GM19025 (cell line): ENCODE measurements around the gene CHST8.

Experiments used
- ATAC-seq: cut with Tn5 transposase; IDR thresholded peaks from one replicate; pipeline ENCODE4 v1.9.1; 2021; ENCODE audit warnings: mild to moderate bottlenecking, low read depth, moderate library complexity; ENCODE audit not compliant: unreplicated experiment

CHST8 gene

DNA sequence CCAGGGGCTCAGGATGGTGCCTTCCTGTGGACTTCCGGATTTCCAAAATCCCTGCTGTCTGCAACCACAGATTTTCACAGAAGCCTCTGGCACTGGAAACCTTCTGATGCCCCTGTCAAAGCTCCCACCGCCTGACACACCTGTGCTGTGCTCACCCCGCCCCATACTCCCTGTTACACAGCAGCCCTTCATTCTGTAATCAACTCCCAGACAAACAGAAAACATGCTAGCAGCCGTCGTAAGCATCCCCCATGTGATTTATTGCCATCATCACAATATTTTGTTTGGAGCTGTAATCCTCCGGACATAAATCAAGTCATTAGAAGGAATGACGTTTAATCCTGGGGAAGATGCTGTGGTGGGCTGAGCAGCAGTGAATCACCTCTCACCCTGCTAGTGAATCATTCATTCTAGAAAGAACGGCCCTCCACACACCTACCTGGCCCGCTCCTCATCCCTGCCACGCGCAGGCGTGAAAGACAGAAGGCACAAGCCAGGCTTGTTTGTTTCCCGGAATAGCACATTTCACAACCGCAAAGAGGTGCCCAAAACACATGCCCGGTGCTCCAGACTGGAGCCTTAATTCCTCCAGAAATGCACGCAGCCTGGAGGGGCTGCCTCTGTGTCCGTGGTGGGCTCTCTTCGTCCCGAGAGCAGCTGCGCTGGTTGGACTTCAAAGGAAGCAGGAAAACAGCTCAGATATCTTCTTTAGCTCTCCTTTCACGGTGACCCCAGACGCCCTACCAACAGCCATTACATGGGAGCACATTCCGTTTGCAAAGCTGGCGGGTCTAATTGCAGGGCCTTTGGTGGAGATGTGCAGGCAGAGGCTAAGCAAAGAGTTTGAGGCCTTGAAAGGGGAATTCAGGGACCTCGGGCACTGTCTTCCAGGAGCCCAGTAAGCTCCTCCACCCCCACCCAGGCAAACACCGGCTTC, 133.6 kb downstream of the CHST8 start:
- no peak for ATAC-seq

DNA sequence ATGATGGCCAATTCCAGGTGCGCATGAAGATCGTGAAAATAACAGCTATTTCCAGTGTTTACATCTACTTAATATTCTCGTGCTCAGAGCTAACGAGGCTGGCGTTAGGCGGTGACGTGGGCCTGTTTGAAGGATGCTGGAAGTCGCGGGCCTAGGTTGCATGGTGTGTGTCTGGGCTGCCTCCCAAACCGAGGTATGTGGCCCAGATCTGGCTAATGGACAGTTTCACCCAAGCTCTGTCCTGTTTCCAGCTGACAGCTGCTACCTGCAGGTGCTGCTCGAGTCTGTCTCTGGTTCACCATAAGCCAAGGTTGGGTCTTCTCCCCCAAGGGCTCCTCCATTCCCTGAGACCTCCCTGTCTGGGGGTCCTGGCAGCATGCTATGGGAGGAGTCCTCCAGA, 134.4 kb downstream of the CHST8 start:
- ATAC-seq = no peak

DNA sequence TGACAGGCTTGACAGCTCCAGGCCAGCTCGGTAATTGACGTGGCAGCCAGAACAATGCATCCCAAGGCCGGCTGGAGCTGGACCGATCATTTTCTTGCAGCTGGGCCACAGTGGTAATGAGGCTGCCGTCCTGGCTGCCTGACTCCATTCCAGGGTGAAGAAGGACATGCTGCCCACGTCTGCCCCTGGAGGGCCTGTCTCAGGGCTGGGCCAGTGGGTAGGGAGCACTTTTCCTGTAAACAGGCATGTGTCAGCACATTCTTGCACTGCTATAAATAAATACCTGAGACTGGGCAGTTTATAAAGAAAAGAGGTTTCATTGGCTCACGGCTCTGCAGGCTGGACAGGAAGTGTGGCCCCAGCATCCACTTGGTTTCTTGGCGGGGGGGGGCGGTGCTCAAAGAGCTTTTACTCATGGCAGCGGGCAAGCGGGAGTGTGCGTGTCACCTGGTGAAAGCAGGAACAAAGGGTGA, 136.8 kb downstream of the CHST8 start:
- ATAC-seq = no peak

DNA sequence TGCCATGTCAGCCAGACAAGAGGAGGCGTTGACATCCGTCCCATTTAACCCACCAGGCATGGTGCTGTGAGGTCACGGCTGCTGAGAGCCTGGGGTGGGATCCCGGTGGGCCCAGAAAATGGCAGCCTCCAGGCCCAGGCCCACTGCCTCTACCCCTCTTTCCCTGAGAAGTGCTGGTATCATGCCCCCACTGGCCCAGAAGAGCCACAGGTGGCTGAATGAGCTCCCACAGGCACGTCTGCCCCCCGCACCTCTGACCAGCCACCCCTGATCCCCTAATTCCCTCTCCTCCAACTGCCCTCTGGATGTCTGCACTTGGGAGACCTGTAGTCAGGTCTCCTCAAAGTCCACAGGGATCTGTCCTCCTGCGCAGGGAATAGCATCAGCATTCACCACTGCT, 137.6 kb downstream of the CHST8 start:
- no peak for ATAC-seq

DNA sequence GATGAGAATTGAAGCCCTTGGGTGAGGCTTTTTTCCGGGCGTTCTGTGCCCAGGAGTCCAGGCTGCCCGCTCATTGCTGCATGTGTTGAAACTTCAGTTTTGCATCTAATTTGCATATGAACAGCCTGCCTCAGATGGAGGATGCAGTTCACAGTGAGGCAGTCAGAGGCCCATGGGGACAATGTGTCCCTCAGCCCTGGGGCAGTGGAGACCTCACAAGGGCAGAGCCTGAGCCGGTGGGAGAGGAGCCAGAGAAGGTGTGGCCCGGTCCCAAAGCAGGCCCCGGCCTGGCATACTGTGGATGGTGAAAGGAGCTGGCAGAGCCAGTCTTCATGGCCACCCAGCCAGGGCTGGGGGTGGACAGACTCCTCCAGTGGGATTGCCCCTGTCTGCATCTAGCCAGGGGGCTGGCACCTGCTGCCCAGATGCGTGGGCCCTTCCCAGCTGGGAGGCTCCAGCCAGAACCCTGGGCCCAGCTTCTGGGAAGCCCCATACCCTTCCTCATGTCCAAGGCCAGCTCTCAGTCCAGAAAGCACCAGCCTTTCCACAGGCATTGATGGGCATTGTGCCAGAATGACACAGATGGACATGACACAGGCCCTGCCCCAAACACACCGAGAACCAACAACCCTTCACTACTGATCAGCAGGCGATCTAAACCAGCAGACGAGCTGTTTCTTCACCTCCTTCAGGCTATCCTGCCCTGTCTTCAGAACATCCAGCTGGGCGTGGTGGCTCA, 142.0 kb downstream of the CHST8 start:
- ATAC-seq = no peak

DNA sequence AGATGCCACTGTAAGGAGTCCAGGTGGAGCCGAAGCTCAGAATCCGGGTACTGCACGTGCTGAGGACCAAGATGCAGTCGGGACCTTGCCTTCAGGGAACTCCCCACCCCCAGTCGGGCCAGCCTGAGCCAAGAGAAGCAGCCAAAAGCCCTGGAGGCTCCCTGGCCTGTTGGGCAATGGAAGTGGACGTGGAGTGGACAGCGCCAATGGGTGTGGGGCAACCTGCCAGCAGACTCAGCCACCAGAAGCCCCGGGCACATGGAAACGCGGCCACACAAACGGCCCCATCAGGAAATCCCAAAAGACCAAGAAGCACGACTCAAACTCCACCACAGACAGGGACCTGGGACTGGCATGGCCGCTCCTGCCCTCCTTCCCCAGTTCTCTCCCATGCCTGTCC, 144.9 kb downstream of the CHST8 start:
- no peak for ATAC-seq

DNA sequence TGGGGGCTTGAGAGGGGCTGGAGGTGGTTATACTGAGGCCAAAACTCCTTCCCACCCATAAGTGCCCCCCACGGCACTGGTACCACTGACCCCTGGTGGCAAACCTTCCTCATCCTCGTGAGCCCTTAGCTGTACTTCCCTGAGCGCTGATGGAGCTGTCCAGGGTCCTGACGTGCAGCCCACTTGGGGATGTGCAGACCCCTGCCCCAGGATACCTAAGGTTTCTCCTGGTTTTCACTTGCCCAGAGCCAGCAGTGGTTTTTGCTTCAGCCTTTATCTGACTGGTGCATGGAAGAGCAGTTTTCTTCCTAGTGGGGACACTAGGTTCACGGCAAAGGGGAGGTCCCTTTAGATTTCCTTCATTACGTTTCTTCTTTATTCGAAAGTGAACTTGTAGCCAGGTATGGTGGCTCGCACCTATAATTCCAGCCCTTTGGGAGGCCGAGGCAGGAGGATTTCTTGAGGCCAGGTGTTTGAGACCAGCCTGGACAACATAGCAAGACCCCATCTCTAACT, 146.2 kb downstream of the CHST8 start:
- no peak for ATAC-seq

DNA sequence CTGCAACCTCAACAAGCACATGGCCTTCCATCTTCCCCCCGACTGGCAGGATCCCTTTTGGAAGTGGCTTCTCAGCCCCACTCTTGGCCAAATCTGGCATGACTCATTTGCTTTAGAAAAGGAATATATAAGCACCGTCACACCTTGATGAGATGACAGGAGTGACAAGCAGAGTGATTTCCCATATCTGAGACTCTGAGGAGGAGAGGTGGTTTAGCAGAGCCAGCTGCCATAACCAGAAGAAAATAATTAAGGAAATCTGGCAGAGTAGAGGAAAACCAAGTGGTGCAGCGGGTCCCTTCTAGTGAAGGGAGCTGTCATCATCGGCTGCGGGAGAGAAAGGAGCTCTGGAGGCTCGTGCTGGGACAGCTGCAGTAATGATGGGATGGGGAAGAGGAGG, 147.5 kb downstream of the CHST8 start:
- ATAC-seq = no peak

DNA sequence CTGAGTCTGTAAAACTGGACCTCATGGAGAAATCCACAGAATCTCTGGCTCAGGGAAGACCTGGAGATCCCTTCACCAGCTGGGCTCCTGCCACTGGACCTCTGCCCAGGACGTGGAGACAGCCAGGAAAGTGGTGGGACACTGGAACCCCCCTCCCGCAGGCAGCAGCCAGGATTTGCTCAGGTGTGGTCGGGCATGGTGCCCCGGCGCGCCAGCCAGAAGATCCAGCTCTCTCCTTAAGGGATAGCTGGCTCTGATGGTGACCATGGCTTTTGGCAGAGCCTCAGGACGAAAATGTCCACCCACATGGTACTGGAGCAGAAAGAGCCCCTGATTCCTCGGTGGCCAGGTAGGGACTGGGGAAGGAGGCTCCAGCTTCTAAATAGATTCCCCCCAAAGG, 148.4 kb downstream of the CHST8 start:
- no peak for ATAC-seq

DNA sequence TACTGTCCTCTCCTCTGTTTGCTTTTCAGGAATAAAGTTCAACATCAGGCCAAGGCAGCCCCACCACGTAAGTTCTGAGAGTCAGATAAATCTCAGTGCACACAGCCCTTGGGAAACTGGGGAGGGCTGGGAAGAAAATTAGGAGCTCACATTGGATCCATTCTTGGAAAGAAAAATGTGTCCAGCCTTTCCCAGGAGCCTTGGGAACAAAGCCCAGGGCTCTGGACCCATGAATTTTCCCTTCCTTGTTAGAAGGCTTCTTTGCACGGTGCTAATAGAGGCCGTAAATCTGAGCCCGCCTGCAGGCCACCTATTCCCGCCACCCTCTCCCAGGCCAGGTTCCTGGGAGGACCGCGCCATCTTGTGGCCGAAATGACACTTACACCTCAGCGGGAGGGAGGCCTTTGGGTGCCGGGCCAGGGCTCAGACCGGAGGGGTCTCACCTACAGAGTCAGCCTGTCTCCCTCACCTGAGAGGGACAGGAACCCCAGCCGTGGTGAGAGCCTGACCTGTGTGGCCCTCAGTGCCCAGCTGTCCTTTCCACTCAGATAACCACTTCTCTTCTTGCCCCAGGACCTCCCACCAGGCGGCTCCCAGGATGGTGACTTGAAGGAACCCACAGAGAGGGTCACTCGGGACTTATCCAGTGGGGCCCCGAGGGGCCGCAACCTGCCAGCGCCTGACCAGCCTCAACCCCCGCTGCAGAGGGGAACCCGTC, 149.8 kb downstream of the CHST8 start:
- ATAC-seq = no peak

DNA sequence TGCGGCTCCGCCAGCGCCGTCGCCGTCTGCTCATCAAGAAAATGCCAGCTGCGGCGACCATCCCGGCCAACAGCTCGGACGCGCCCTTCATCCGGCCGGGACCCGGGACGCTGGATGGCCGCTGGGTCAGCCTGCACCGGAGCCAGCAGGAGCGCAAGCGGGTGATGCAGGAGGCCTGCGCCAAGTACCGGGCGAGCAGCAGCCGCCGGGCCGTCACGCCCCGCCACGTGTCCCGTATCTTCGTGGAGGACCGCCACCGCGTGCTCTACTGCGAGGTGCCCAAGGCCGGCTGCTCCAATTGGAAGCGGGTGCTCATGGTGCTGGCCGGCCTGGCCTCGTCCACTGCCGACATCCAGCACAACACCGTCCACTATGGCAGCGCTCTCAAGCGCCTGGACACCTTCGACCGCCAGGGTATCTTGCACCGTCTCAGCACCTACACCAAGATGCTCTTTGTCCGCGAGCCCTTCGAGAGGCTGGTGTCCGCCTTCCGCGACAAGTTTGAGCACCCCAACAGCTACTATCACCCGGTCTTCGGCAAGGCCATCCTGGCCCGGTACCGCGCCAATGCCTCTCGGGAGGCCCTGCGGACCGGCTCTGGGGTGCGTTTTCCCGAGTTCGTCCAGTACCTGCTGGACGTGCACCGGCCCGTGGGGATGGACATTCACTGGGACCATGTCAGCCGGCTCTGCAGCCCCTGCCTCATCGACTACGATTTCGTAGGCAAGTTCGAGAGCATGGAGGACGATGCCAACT, 150.5 kb downstream of the CHST8 start:
- no peak for ATAC-seq

DNA sequence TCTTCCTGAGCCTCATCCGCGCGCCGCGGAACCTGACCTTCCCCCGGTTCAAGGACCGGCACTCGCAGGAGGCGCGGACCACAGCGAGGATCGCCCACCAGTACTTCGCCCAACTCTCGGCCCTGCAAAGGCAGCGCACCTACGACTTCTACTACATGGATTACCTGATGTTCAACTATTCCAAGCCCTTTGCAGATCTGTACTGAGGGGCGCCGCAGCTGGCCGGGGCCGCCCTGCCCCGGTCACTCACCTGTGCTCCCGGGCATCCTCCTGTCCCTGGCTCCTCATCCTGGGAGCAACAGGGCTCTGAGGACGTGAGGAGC, 151.1 kb downstream of the CHST8 start:
- ATAC-seq = no peak

DNA sequence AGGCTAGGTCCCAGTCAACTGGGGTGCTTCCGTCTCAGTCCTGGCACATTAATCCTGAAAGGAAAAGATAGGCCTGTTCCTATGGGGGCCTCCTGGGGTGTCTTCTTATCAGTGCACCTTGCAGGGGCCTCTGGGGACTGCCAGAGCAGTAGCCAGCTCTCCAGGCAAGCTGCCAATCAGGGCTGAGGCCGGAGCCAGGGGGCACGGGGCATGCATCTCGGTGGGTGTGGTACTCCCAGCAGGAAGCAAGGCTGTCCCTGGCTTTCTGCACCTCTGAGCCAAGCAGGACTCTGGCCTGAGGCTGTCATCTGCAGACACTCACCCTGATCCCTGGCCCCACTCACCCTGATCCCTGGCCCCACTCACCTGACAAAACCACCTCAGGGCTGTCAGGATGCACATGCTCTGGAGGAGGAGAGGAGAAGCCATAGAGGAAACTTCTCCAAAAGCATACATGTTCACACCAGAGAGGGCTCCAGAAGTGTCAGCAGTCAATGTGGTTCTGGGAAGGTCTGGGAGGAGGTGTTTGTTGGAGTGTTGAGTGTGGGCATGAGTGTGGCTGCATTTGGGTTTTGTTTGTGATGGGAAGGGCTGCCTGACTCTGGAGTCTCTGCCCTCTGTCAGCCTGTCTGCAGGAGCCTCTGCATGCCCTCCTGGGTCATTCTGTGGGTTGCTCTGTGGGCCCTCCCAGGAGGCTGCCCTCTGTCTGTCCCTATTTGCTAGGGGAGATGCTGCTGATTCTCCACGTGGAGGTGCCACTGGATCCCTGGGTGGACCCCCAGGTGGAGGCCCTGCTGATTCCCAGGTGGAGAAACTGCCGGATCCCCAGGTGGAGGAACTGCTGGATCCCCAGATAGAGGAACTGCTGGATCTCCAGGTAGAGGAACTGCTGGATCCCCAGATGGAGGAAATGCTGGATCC, 152.2 kb downstream of the CHST8 start:
- ATAC-seq = no peak

DNA sequence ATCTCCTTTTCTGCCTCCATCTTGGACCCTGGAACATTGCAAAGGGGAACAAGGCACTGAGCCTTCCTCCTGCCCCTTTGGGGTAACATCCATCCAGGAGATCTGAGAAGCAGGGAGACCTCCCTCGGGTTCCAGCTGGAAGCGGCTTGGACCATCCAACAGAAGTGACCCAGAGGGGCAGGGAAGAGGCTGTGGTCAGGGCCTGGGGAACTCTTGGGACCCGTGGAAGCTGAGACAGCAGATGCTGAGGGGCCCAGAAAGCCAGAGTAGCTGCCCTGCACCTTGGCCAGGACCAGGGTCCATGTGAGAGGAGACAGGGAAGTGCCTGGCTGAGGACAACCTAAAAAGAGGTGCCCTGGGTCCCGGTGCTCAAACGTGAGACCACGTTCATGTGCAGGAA, 153.0 kb downstream of the CHST8 start:
- ATAC-seq = no peak

DNA sequence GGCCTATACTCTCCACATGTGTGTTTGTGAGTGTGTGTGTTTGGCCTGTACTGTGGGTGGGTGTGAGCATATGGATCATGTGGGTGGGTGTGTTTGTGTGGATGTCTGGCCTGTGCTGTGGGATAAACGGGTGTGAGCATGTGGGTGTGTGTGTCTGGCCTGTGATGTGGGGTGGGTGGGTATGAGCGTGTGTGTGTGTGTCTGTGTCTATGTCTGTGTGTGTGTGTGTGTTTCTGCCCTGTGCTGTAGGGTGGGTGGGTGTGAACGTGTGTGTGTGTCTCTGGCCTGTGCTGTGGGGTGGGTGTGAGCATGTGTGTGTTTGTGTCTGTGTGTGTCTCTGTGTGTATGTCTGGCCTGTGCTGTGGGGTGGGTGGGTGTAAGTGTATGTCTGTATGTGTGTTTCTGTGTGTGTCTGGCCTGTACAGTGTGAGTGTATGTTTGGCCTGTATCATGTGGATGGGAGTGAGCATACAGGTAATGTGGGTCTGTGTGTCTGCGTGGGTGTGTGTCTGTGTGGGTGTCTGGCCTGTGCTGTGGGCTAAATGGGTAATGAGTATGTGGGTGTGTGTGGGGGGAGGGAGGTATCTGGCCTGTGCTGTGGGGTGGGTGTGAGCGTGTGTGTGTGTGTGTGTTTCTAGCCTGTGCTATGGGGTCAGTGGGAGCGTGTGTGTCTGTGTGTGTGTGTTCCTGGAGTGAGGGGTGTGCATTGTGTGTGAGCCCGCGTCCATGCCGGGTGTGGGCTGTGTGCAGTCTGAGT, 154.2 kb downstream of the CHST8 start:
- no peak for ATAC-seq

DNA sequence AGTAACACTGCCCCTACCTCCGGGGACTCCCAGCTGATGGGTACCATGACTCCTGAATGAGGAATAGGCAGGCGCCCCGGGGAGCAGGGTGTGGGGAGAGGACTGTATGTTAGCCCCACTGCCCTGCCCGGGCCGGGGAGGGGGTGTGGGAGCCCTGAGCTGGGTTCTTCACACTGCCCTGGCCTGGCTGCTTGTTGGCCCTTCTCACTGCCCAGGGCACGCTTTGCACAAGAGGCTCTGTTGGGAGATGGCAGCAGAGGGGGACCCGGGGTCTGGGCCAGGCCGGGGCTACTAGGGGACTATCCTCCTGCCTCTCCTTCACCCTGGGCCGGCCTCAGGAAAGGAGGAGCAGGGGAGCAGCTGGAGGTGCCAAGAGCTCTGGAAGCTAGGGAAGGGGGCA, 155.6 kb downstream of the CHST8 start:
- ATAC-seq = no peak

DNA sequence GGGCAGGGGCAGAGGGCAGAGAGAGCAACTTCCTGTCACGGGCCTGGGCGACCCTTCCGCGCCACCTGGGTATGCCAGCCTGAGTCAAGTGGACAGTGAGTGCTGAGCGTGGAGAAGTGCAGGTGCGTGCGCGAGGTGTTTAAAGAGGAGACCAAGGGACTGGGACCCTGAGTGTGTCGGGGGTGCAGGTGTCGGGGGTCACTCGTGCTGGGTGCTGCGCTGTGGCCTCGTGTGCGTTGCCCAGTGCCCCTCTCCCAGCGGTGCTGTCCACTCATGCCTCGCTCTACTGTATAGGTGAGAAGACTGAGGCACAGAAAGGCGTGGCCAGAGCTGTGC, 156.0 kb downstream of the CHST8 start:
- no peak for ATAC-seq

DNA sequence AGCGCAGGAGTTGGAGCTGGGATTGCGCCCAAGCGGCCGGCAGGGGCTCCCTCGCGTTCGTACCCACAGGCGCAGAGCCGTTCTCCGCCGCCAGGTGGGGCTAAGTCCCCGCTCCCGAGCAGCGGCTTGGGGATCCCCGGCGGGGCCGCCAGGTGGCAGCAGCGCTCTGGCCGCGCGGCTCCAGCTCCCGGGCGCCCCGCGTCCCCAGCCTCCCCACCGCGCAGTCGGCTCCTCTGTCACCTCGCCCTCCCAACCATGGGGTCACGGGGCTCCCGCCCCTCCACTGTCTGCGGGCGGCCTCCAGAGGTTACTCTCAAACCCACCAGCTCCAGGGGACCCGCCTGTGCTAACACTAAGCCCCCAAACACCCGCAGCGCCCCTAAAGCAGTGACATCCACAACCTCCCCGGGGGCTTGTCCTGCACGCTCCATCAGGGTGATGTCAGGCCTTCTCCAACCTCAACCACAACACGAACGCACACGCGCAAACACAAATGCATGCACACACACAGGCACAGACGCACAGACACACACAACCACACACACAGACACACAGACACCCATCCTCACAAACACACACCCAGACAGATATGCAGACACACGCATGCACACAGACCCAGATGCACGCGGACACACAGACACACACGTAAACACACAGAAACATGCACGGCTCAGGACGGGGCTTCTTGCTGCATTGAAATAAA, 156.5 kb downstream of the CHST8 start:
- ATAC-seq = peak; percentile 79
